Muscle of back (tissue), 10 donors: Measurements from ENCODE around the gene FKBP11. TPM values are rescaled to one million over a fixed set of nuclear protein-coding genes. Genes with fewer than 3 reads are reported as not detected.

Experiments used
- polyA plus RNA-seq, 10 donors: library from polyadenylated mRNA; unstranded; fragments of 120-200 nt; gene quantifications; one replicate each; pipeline ENCODE4 v1.2.1, GENCODE V29; 2013; ENCODE audit not compliant: insufficient read length in 10 of 10

FKBP11 gene
- polyA plus RNA-seq, 10 donors: 18.7 to 41.1 (median 22.1) TPM

Other genes starting within 250 kb of the FKBP11 start
- gene KANSL2, start 243.3 kb downstream of the FKBP11 start, polyA plus RNA-seq: 10 to 100 TPM; 26.0 to 40.2 (median 34.1) TPM
- gene CCNT1, start 208.8 kb downstream of the FKBP11 start, polyA plus RNA-seq: 10 to 100 TPM; 12.5 to 22.9 (median 18.9) TPM
- gene ADCY6, start 136.4 kb downstream of the FKBP11 start, polyA plus RNA-seq: 10 to 100 TPM; 30.4 to 53.5 (median 38.0) TPM
- gene CACNB3, start 107.0 kb downstream of the FKBP11 start, polyA plus RNA-seq: 10 to 100 TPM; 13.4 to 27.0 (median 15.6) TPM
- 10 to 100 TPM; 51.5 to 73.6 (median 64.5) TPM for gene DDX23, start 73.3 kb downstream of the FKBP11 start, polyA plus RNA-seq
- 1 to 10 TPM in 1 of 10 donors, under 1 TPM in 9; 0.16 to 3.6 (median 0.44) TPM for gene RND1, start 59.6 kb downstream of the FKBP11 start, polyA plus RNA-seq
- gene ARF3, start 32.0 kb upstream of the FKBP11 start, polyA plus RNA-seq: 10 to 100 TPM; 36.1 to 63.5 (median 45.8) TPM
- gene WNT10B, start 46.2 kb upstream of the FKBP11 start, polyA plus RNA-seq: 1 to 10 TPM in 7 of 10 donors, under 1 TPM in 3; 0.70 to 4.8 (median 1.5) TPM
- gene WNT1, start 52.8 kb upstream of the FKBP11 start, polyA plus RNA-seq: under 1 TPM in 3 of 10 donors, not detected in 7; 0.15 to 0.31 (median 0.20) TPM
- 10 to 100 TPM in 9 of 10 donors, 1 to 10 TPM in 1; 5.7 to 20.4 (median 15.7) TPM for gene DDN, start 73.9 kb upstream of the FKBP11 start, polyA plus RNA-seq
- 10 to 100 TPM; 51.8 to 65.6 (median 58.9) TPM for gene PRKAG1, start 93.3 kb upstream of the FKBP11 start, polyA plus RNA-seq
- gene KMT2D, start 135.3 kb upstream of the FKBP11 start, polyA plus RNA-seq: 10 to 100 TPM; 33.3 to 49.6 (median 39.5) TPM
- gene RHEBL1, start 144.5 kb upstream of the FKBP11 start, polyA plus RNA-seq: 1 to 10 TPM in 8 of 10 donors, under 1 TPM in 2; 0.93 to 2.6 (median 1.3) TPM
- gene DHH, start 169.3 kb upstream of the FKBP11 start, polyA plus RNA-seq: 1 to 10 TPM in 2 of 10 donors, under 1 TPM in 8; 0.48 to 1.2 (median 0.82) TPM
- gene LMBR1L, start 185.4 kb upstream of the FKBP11 start, polyA plus RNA-seq: 10 to 100 TPM; 30.8 to 77.7 (median 36.1) TPM
- gene TUBA1B, start 205.9 kb upstream of the FKBP11 start, polyA plus RNA-seq: 1,000 to 10,000 TPM in 6 of 10 donors, 100 to 1,000 TPM in 4; 671 to 1,330 (median 1,024) TPM